ENCODE data around the gene TRAM2. TPM values are rescaled to one million over a fixed set of nuclear protein-coding genes. Genes with fewer than 3 reads are reported as not detected.

The TRAM2 gene
- total RNA-seq, 5 donors from 2014 or later (not counting 1 experiment from before 2014, with no cell fraction given): 8.8 to 12.1 (median 9.3) TPM

GRCh38 chr6:52523378-52524142 lies 53.3 kb downstream of the TRAM2 start:
- H3K27me3 ChIP-seq (replicated peaks in 1 of 2; ENCODE audit: control insufficient read depth in 2 of 2, extremely low read depth in 1 of 2, insufficient read depth in 2 of 2, low read length in 1 of 2): no peaks in the 10 kb centered on the region
- Mint-ChIP-seq H3K4me1 (peaks cover 0 to 21% (median 0%) of the 10 kb centered on the region in 3 donors), H3K27me3 (no peaks in the 10 kb centered on the region), H3K36me3 (peaks cover 22% of the 10 kb centered on the region), H3K4me3 (no peak overlapping the region), H3K27ac (no peak overlapping the region), H3K9me3 (no peaks in the 10 kb centered on the region)
- no peak overlapping the region for H3K27ac ChIP-seq (ENCODE audit: low read length)
- H3K4me1 ChIP-seq (ENCODE audit: control insufficient read depth in 1 of 2, extremely low read depth in 1 of 2, insufficient read depth in 2 of 2, low read length in 2 of 2): peaks cover 0 to 3% of the 10 kb centered on the region in 2 experiments
- DNase-seq (no peak), ATAC-seq (replicated peaks in 1 of 4) (no peak)
- POLR2A ChIA-PET: no interaction called here
- H3K4me3 ChIP-seq (ENCODE audit: control insufficient read depth in 1 of 2, extremely low read depth in 1 of 2, low read length in 1 of 2): no peak overlapping the region
- WGBS (ENCODE audit: insufficient coverage): 80% methylated on average over 3 of the region's 6 CpGs
- CTCF ChIA-PET: interaction anchor here in 1 of 2 donors (0.6 kb wide), 1 partner anchor 29 kb away, joined by 3 read pairs; no protein-coding TSS in a partner anchor
- no peaks in the 10 kb centered on the region for H3K9me3 ChIP-seq
- H3K36me3 ChIP-seq (ENCODE audit: control insufficient read depth in 2 of 2, extremely low read depth in 1 of 2, insufficient read depth in 1 of 2, low read length in 1 of 2): peaks cover 0 to 3% of the 10 kb centered on the region in 2 donors

DNA sequence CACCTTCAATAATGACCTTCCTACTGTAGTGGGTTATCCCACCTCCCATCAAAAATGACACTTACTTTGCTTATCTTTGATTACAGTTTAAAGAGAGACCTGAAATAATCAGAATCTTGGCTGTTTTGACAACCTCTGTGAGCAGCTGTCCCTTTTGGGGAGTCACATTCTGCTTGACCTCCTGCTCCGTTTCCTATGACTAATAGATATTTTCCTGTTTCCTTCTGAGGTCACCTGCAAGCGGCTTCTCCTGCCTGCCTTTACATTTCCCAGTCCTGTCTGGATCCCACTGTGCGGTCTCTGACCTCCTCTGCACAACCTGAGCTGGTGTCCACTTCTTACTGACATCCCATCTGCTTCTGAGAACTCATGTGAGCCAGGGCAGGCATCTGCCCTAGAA lies 54.2 kb downstream of the TRAM2 start:
- 79% methylated on average over 3 of the region's 3 CpGs for WGBS (ENCODE audit: insufficient coverage)
- H3K27ac Mint-ChIP-seq: no peak overlapping the region

DNA sequence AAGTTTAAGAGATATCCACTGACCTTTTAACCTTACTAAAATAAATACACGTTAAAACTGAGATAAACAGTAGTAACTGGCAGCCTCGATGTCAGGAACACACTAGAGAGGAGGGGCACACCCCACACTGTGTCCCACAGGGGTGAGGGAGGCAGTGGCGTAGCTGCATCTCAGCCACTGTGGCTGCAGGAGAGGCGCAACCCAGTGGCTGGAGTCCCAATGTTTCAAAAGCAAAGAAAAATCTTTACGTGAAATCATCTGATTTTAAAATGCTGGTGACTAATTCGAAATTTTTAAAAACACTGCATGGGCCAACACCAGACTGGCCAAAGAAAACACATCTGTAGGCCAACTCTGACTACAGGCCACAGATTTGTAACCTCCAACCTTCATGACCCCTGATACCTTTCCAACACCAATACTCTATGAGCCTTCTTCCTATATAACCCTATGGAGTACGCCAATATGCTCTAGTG lies 54.7 kb downstream of the TRAM2 start:
- ChIA-PET POLR2A (no interaction called here), CTCF (no interaction called here)
- Histone ChIP-seq H3K27me3 (replicated peaks in 1 of 2; ENCODE audit: control insufficient read depth in 2 of 2, extremely low read depth in 1 of 2, insufficient read depth in 2 of 2, low read length in 1 of 2) (no peaks in the 10 kb centered on the region), H3K4me1 (ENCODE audit: control insufficient read depth in 1 of 2, extremely low read depth in 1 of 2, insufficient read depth in 2 of 2, low read length in 2 of 2) (peaks cover 0 to 3% of the 10 kb centered on the region in 2 experiments), H3K4me3 (ENCODE audit: control insufficient read depth in 1 of 2, extremely low read depth in 1 of 2, low read length in 1 of 2) (no peak overlapping the region), H3K36me3 (ENCODE audit: control insufficient read depth in 2 of 2, extremely low read depth in 1 of 2, insufficient read depth in 1 of 2, low read length in 1 of 2) (peaks cover 0 to 11% of the 10 kb centered on the region in 2 donors), H3K9me3 (no peaks in the 10 kb centered on the region), H3K27ac (ENCODE audit: low read length) (no peak overlapping the region)
- Mint-ChIP-seq H3K27me3 (no peaks in the 10 kb centered on the region), H3K4me3 (no peak overlapping the region), H3K36me3 (peaks cover 25% of the 10 kb centered on the region), H3K9me3 (no peaks in the 10 kb centered on the region), H3K27ac (no peak overlapping the region), H3K4me1 (peaks cover 0 to 21% (median 2%) of the 10 kb centered on the region in 3 donors)
- ATAC-seq (replicated peaks in 1 of 4) (no peak), DNase-seq (no peak)
- 80% methylated on average over 6 of the region's 7 CpGs for WGBS (ENCODE audit: insufficient coverage)

More for the DNA sequence above, 54.2 kb downstream of the TRAM2 start:
- Mint-ChIP-seq H3K4me3 (no peak overlapping the region), H3K9me3 (no peaks in the 10 kb centered on the region), H3K27me3 (no peaks in the 10 kb centered on the region), H3K36me3 (peaks cover 25% of the 10 kb centered on the region), H3K4me1 (peaks cover 0 to 21% (median 2%) of the 10 kb centered on the region in 3 donors)
- DNase-seq (no peak), ATAC-seq (replicated peaks in 1 of 4) (no peak)
- H3K27ac ChIP-seq (ENCODE audit: low read length): no peak overlapping the region
- no peak overlapping the region for H3K4me3 ChIP-seq (ENCODE audit: control insufficient read depth in 1 of 2, extremely low read depth in 1 of 2, low read length in 1 of 2)
- H3K36me3 ChIP-seq (ENCODE audit: control insufficient read depth in 2 of 2, extremely low read depth in 1 of 2, insufficient read depth in 1 of 2, low read length in 1 of 2): peaks cover 0 to 7% of the 10 kb centered on the region in 2 donors
- POLR2A ChIA-PET: no interaction called here
- H3K9me3 ChIP-seq: no peaks in the 10 kb centered on the region
- H3K27me3 ChIP-seq (replicated peaks in 1 of 2; ENCODE audit: control insufficient read depth in 2 of 2, extremely low read depth in 1 of 2, insufficient read depth in 2 of 2, low read length in 1 of 2): no peaks in the 10 kb centered on the region
- H3K4me1 ChIP-seq (ENCODE audit: control insufficient read depth in 1 of 2, extremely low read depth in 1 of 2, insufficient read depth in 2 of 2, low read length in 2 of 2): peaks cover 0 to 3% of the 10 kb centered on the region in 2 experiments
- CTCF ChIA-PET: interaction anchor here in 1 of 2 donors (0.6 kb wide), 1 partner anchor 28 kb away, joined by 3 read pairs; no protein-coding TSS in a partner anchor

DNA sequence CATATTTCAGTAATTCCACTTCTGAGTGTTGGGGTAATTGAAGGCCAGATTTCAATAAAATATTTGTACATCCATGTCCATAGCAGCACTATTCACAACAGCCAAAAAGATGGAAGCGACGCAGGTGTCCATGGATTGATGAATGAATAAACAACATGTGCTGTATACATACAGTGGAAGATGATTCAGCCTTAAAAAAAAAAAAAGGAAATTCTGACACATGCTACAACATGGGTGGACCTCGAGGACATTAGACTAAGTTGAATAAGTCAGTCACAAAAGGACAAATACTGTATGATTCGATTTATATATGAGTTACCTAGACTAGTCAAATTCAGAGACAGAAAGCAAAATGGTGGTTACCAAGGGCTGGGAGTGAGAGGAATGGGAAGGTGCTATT lies 57.2 kb downstream of the TRAM2 start:
- no peak overlapping the region for H3K27ac ChIP-seq (ENCODE audit: low read length)
- ChIA-PET CTCF (no interaction called here), POLR2A (interaction anchor here in 1 of 2 donors (0.6 kb wide), 1 partner anchor 303 kb away, joined by 7 read pairs; no protein-coding TSS in a partner anchor)
- Mint-ChIP-seq H3K27ac (no peak overlapping the region), H3K9me3 (no peaks in the 10 kb centered on the region), H3K4me1 (peaks cover 0 to 14% (median 2%) of the 10 kb centered on the region in 3 donors), H3K36me3 (peaks cover 32% of the 10 kb centered on the region), H3K27me3 (no peaks in the 10 kb centered on the region), H3K4me3 (no peak overlapping the region)
- WGBS (ENCODE audit: insufficient coverage): 80% methylated on average over 1 of the region's 4 CpGs
- no peaks in the 10 kb centered on the region for H3K27me3 ChIP-seq (replicated peaks in 1 of 2; ENCODE audit: control insufficient read depth in 2 of 2, extremely low read depth in 1 of 2, insufficient read depth in 2 of 2, low read length in 1 of 2)
- H3K9me3 ChIP-seq: no peaks in the 10 kb centered on the region
- no peaks in the 10 kb centered on the region for H3K4me1 ChIP-seq (ENCODE audit: control insufficient read depth in 1 of 2, extremely low read depth in 1 of 2, insufficient read depth in 2 of 2, low read length in 2 of 2)
- DNase-seq: no peak
- H3K36me3 ChIP-seq (ENCODE audit: control insufficient read depth in 2 of 2, extremely low read depth in 1 of 2, insufficient read depth in 1 of 2, low read length in 1 of 2): peaks cover 15 to 16% of the 10 kb centered on the region in 2 donors
- ATAC-seq (replicated peaks in 1 of 4): no peak
- H3K4me3 ChIP-seq (ENCODE audit: control insufficient read depth in 1 of 2, extremely low read depth in 1 of 2, low read length in 1 of 2): no peak overlapping the region

GRCh38 chr6:52518279-52518945 lies 58.4 kb downstream of the TRAM2 start:
- POLR2A ChIA-PET: no interaction called here
- no peak overlapping the region for H3K27ac Mint-ChIP-seq

DNA sequence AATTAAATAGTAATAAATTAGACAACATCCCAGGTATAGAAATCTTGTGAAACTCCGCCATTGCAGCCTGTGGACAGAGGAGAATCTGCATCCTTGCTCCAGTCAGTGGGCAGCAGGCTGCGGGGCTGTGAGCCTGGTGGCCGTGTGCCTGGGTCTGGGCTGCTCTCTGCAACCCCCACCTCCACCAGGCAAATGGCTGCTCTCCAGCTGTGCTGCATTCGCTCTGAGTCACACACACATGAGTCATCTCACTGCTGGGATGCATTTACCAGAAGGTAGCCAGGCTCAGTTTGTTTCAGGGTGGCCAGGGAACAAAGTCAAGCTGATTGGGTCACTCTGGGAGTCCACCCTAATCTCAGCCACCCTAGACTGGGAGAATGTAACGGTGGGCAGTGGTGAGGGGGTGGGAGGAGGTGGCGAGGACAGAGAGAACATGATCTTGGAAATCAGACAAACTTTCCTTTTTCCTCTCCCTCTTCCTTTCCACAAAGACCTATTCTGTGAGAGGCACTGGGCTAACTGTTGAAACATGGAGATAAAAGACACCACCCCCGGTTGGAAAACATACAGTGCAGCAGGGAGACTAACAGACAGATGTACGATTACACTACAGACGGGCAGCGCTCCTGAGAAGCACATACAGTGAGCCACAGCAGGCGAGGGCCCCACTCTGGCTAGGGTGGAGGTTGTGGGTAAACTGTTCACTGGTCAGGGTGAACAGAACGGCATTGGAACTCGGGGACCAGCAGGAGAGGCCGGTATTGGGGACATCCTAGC lies 59.2 kb downstream of the TRAM2 start:
- Histone ChIP-seq H3K36me3 (ENCODE audit: control insufficient read depth in 2 of 2, extremely low read depth in 1 of 2, insufficient read depth in 1 of 2, low read length in 1 of 2) (peaks cover 19% of the 10 kb centered on the region in 2 donors), H3K4me3 (ENCODE audit: control insufficient read depth in 1 of 2, extremely low read depth in 1 of 2, low read length in 1 of 2) (no peak overlapping the region), H3K4me1 (ENCODE audit: control insufficient read depth in 1 of 2, extremely low read depth in 1 of 2, insufficient read depth in 2 of 2, low read length in 2 of 2) (no peaks in the 10 kb centered on the region), H3K27me3 (replicated peaks in 1 of 2; ENCODE audit: control insufficient read depth in 2 of 2, extremely low read depth in 1 of 2, insufficient read depth in 2 of 2, low read length in 1 of 2) (no peaks in the 10 kb centered on the region), H3K9me3 (no peaks in the 10 kb centered on the region), H3K27ac (ENCODE audit: low read length) (no peak overlapping the region)
- no peak for ATAC-seq (replicated peaks in 1 of 4)
- H3K4me1 Mint-ChIP-seq: peaks cover 0 to 2% (median under 1%) of the 10 kb centered on the region in 3 donors
- H3K9me3 Mint-ChIP-seq: no peaks in the 10 kb centered on the region
- H3K4me3 Mint-ChIP-seq: no peak overlapping the region
- H3K27ac Mint-ChIP-seq: no peak overlapping the region
- no peak for DNase-seq
- peaks cover 48% of the 10 kb centered on the region for H3K36me3 Mint-ChIP-seq
- ChIA-PET CTCF (no interaction called here), POLR2A (no interaction called here)
- H3K27me3 Mint-ChIP-seq: no peaks in the 10 kb centered on the region
- WGBS (ENCODE audit: insufficient coverage): 82% methylated on average over 11 of the region's 14 CpGs

More at GRCh38 chr6:52518279-52518945, 58.4 kb downstream of the TRAM2 start:
- H3K9me3 ChIP-seq: no peaks in the 10 kb centered on the region
- H3K4me1 Mint-ChIP-seq: peaks cover 0 to 7% (median 2%) of the 10 kb centered on the region in 3 donors
- CTCF ChIA-PET: interaction anchor here in 1 of 2 donors (0.5 kb wide), 1 partner anchor 111 kb away, joined by 7 read pairs; no protein-coding TSS in a partner anchor
- H3K9me3 Mint-ChIP-seq: no peaks in the 10 kb centered on the region
- no peaks in the 10 kb centered on the region for H3K27me3 ChIP-seq (replicated peaks in 1 of 2; ENCODE audit: control insufficient read depth in 2 of 2, extremely low read depth in 1 of 2, insufficient read depth in 2 of 2, low read length in 1 of 2)
- no peaks in the 10 kb centered on the region for H3K27me3 Mint-ChIP-seq
- no peak for DNase-seq
- no peak overlapping the region for H3K27ac ChIP-seq (ENCODE audit: low read length)
- H3K4me3 ChIP-seq (ENCODE audit: control insufficient read depth in 1 of 2, extremely low read depth in 1 of 2, low read length in 1 of 2): no peak overlapping the region
- H3K4me1 ChIP-seq (ENCODE audit: control insufficient read depth in 1 of 2, extremely low read depth in 1 of 2, insufficient read depth in 2 of 2, low read length in 2 of 2): no peaks in the 10 kb centered on the region
- ATAC-seq (replicated peaks in 1 of 4): no peak
- H3K36me3 Mint-ChIP-seq: peaks cover 43% of the 10 kb centered on the region
- WGBS (ENCODE audit: insufficient coverage): 93% methylated on average over 9 of the region's 13 CpGs
- no peak overlapping the region for H3K4me3 Mint-ChIP-seq
- H3K36me3 ChIP-seq (ENCODE audit: control insufficient read depth in 2 of 2, extremely low read depth in 1 of 2, insufficient read depth in 1 of 2, low read length in 1 of 2): peaks cover 19% of the 10 kb centered on the region in 2 donors
